ENCODE measurements around the gene SLC2A8. TPM values are rescaled to one million over a fixed set of nuclear protein-coding genes. Genes with fewer than 3 reads are reported as not detected.

The SLC2A8 gene
- 16.5 and 17.0 TPM in 2 replicates for total RNA-seq

GRCh38 chr9:127396808-127397645, at the start of gene SLC2A8:
Gene SLC2A8 (plus strand): TSS chr9:127397169. CDS start chr9:127397231, 62 bp downstream.

GRCh38 chr9:127423934-127424675, 27.1 kb downstream of the SLC2A8 start, which contains the start of gene ZNF79:
Gene ZNF79 (plus strand): TSS chr9:127424382. CDS start chr9:127424788, 406 bp downstream.

GRCh38 chr9:127450830-127451607, 54.0 kb downstream of the SLC2A8 start, which contains the start of the genes LRSAM1 and RPL12:
Gene LRSAM1 (plus strand): TSS chr9:127451510. CDS start chr9:127454528, 3,018 bp downstream.
Gene RPL12 (minus strand): TSS chr9:127451406. CDS start chr9:127451317, 89 bp downstream.

Other genes with a start within 250 kb of the SLC2A8 start
- gene GARNL3, start 132.4 kb upstream of the SLC2A8 start, total RNA-seq = 1.3 TPM in 2 replicates
- gene ZNF79, start 27.2 kb downstream of the SLC2A8 start, total RNA-seq = 4.1 and 5.6 TPM in 2 replicates
- 3,323 and 4,748 TPM in 2 replicates for gene RPL12, start 54.2 kb downstream of the SLC2A8 start, total RNA-seq
- 12.8 and 16.8 TPM in 2 replicates for gene LRSAM1, start 54.3 kb downstream of the SLC2A8 start, total RNA-seq
- gene STXBP1, start 215.1 kb downstream of the SLC2A8 start, total RNA-seq = 31.7 and 46.0 TPM in 2 replicates